ENCODE measurements around the gene BMPER. TPM values are rescaled to one million over a fixed set of nuclear protein-coding genes. Genes with fewer than 3 reads are reported as not detected.

BMPER gene
- total and polyA plus RNA-seq, 3 experiments from 2014 or later: not detected

DNA sequence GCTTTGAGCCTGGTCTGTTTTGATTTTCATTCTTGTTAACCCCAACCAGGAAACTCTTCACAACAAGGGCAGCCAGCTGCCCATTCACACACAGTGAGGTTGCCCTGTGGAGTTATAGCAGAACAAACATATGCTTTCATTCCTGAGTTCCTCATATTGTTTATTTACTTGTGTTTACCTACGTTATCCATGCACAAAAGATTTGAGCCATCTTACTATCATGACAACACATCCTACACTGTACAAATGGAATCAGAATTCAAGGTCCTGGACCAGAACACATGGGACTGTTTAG lies 21.7 kb upstream of the BMPER start:
- H3K27me3 ChIP-seq (ENCODE audit: insufficient read depth, low read length, poor library complexity, severe bottlenecking): no peaks in the 10 kb centered on the region
- no peak for DNase-seq
- Mint-ChIP-seq H3K27me3 (peaks cover 0 to 25% of the 10 kb centered on the region in 2 donors), H3K27ac (no peak overlapping the region), H3K36me3 (peaks cover 0 to 3% (median 0%) of the 10 kb centered on the region in 3 donors), H3K4me1 (no peaks in the 10 kb centered on the region), H3K4me3 (no peak overlapping the region), H3K9me3 (peaks cover 0 to 2% (median 0%) of the 10 kb centered on the region in 5 donors)
- H3K36me3 ChIP-seq (ENCODE audit: insufficient read depth, low read length): no peaks in the 10 kb centered on the region
- CTCF ChIA-PET: no interaction called here
- POLR2A ChIA-PET: no interaction called here
- H3K9me3 ChIP-seq (ENCODE audit: low read length): no peaks in the 10 kb centered on the region
- no peak overlapping the region for H3K4me3 ChIP-seq (ENCODE audit: low read length)
- H3K4me1 ChIP-seq (ENCODE audit: insufficient read depth, low read length): no peaks in the 10 kb centered on the region
- H3K27ac ChIP-seq (ENCODE audit: low read depth, low read length): no peak overlapping the region

GRCh38 chr7:33885290-33886148 lies 19.8 kb upstream of the BMPER start:
- DNase-seq: no peak
- ChIA-PET CTCF (interaction anchor here (2.3 kb wide), 1 partner anchor 10 kb away, joined by 7 read pairs; no protein-coding TSS in a partner anchor), POLR2A (no interaction called here)
- H3K9me3 Mint-ChIP-seq: peaks cover 0 to 2% (median 0%) of the 10 kb centered on the region in 5 donors
- H3K4me3 ChIP-seq (ENCODE audit: low read length): no peak overlapping the region
- no peak overlapping the region for H3K27ac ChIP-seq (ENCODE audit: low read depth, low read length)
- H3K4me3 Mint-ChIP-seq: no peak overlapping the region
- no peaks in the 10 kb centered on the region for H3K27me3 ChIP-seq (ENCODE audit: insufficient read depth, low read length, poor library complexity, severe bottlenecking)
- H3K36me3 Mint-ChIP-seq: peaks cover 0 to under 1% (median 0%) of the 10 kb centered on the region in 3 donors
- H3K9me3 ChIP-seq (ENCODE audit: low read length): no peaks in the 10 kb centered on the region
- H3K27me3 Mint-ChIP-seq: peaks cover 0 to 33% of the 10 kb centered on the region in 2 donors
- H3K27ac Mint-ChIP-seq: peak overlapping the region in 1 of 8 donors; percentile 65
- no peaks in the 10 kb centered on the region for H3K36me3 ChIP-seq (ENCODE audit: insufficient read depth, low read length)
- H3K4me1 ChIP-seq (ENCODE audit: insufficient read depth, low read length): no peaks in the 10 kb centered on the region
- H3K4me1 Mint-ChIP-seq: no peaks in the 10 kb centered on the region

- Mint-ChIP-seq H3K4me1 (no peaks in the 10 kb centered on the region), H3K27me3 (peaks cover 2 to 33% of the 10 kb centered on the region in 2 donors), H3K9me3 (peaks cover 0 to 2% (median 0%) of the 10 kb centered on the region in 5 donors), H3K36me3 (no peaks in the 10 kb centered on the region), H3K4me3 (no peak overlapping the region), H3K27ac (no peak overlapping the region)
- Histone ChIP-seq H3K27me3 (ENCODE audit: insufficient read depth, low read length, poor library complexity, severe bottlenecking) (no peaks in the 10 kb centered on the region), H3K9me3 (ENCODE audit: low read length) (no peaks in the 10 kb centered on the region), H3K4me3 (ENCODE audit: low read length) (no peak overlapping the region), H3K4me1 (ENCODE audit: insufficient read depth, low read length) (no peaks in the 10 kb centered on the region), H3K27ac (ENCODE audit: low read depth, low read length) (no peak overlapping the region), H3K36me3 (ENCODE audit: insufficient read depth, low read length) (no peaks in the 10 kb centered on the region)
- ChIA-PET CTCF (interaction anchor here (2.3 kb wide), 1 partner anchor 9 kb away, joined by 7 read pairs; no protein-coding TSS in a partner anchor), POLR2A (no interaction called here)
- no peak for DNase-seq
Measured at GRCh38 chr7:33886149-33886623, 19.2 kb upstream of the BMPER start.

GRCh38 chr7:33887266-33887975 lies 17.9 kb upstream of the BMPER start:
- POLR2A ChIA-PET: no interaction called here
- Histone ChIP-seq H3K4me1 (ENCODE audit: insufficient read depth, low read length) (no peaks in the 10 kb centered on the region), H3K27ac (ENCODE audit: low read depth, low read length) (no peak overlapping the region), H3K27me3 (ENCODE audit: insufficient read depth, low read length, poor library complexity, severe bottlenecking) (no peaks in the 10 kb centered on the region), H3K9me3 (ENCODE audit: low read length) (no peaks in the 10 kb centered on the region), H3K36me3 (ENCODE audit: insufficient read depth, low read length) (no peaks in the 10 kb centered on the region), H3K4me3 (ENCODE audit: low read length) (no peak overlapping the region)
- CTCF ChIA-PET: no interaction called here
- no peak overlapping the region for H3K27ac Mint-ChIP-seq
- H3K4me1 Mint-ChIP-seq: no peaks in the 10 kb centered on the region
- H3K36me3 Mint-ChIP-seq: no peaks in the 10 kb centered on the region
- peaks cover 5 to 32% of the 10 kb centered on the region in 2 donors for H3K27me3 Mint-ChIP-seq
- H3K4me3 Mint-ChIP-seq: no peak overlapping the region
- no peak for DNase-seq
- peaks cover 0 to 2% (median 0%) of the 10 kb centered on the region in 5 donors for H3K9me3 Mint-ChIP-seq

DNA sequence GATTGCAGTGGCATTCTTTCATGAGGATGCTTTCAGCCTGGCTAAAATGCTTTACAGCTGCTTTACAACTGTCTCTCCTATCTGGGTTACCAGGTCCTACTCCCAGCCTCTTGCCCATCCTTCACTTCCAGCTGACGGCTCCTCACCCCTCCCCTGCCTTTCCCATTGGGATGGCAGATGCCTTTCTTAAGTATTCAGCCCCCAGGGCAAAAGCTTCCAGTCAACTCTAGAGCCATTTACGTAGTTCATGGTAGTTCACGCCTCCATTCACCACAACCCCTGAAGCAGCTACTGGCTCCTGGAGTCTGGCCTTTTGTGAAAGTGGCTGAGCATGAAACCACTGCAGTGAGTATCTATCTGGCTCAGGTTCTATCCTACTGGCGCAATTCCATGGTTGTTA lies 17.2 kb upstream of the BMPER start:
- no peak for DNase-seq
- H3K9me3 Mint-ChIP-seq: peaks cover 0 to 2% (median 0%) of the 10 kb centered on the region in 5 donors
- H3K27me3 Mint-ChIP-seq: peaks cover 9 to 39% of the 10 kb centered on the region in 2 donors
- Histone ChIP-seq H3K36me3 (ENCODE audit: insufficient read depth, low read length) (no peaks in the 10 kb centered on the region), H3K27me3 (ENCODE audit: insufficient read depth, low read length, poor library complexity, severe bottlenecking) (no peaks in the 10 kb centered on the region), H3K9me3 (ENCODE audit: low read length) (no peaks in the 10 kb centered on the region), H3K4me3 (ENCODE audit: low read length) (no peak overlapping the region), H3K27ac (ENCODE audit: low read depth, low read length) (no peak overlapping the region), H3K4me1 (ENCODE audit: insufficient read depth, low read length) (no peaks in the 10 kb centered on the region)
- ChIA-PET POLR2A (no interaction called here), CTCF (no interaction called here)
- H3K27ac Mint-ChIP-seq: no peak overlapping the region
- H3K4me3 Mint-ChIP-seq: no peak overlapping the region
- no peaks in the 10 kb centered on the region for H3K36me3 Mint-ChIP-seq
- H3K4me1 Mint-ChIP-seq: no peaks in the 10 kb centered on the region

DNA sequence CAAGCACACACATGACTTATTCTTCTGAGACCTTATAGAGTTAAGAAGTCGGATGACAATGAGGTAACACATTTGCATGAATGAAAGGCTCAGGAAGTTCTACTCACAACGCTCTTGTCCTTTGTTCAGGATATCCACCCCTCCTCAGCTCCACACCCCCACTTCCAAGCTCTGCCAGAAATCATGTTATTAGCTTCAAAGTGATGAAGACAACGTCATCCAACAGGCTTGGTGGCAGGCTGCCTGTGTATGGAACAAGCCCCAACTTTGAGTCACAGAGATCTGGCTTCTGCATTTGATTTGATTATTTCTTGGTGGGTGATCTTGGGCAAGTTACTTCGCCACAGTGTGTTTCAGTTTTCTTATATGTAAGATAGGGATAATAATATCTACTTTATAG lies 12.4 kb upstream of the BMPER start:
- Mint-ChIP-seq H3K27ac (no peak overlapping the region), H3K27me3 (peaks cover 12 to 57% of the 10 kb centered on the region in 2 donors), H3K4me1 (peaks cover 2 to 6% (median 3%) of the 10 kb centered on the region in 3 donors), H3K4me3 (no peak overlapping the region), H3K36me3 (no peaks in the 10 kb centered on the region), H3K9me3 (peaks cover 0 to 2% (median 0%) of the 10 kb centered on the region in 5 donors)
- ChIA-PET CTCF (no interaction called here), POLR2A (no interaction called here)
- Histone ChIP-seq H3K4me1 (ENCODE audit: insufficient read depth, low read length) (no peaks in the 10 kb centered on the region), H3K27me3 (ENCODE audit: insufficient read depth, low read length, poor library complexity, severe bottlenecking) (no peaks in the 10 kb centered on the region), H3K36me3 (ENCODE audit: insufficient read depth, low read length) (no peaks in the 10 kb centered on the region), H3K4me3 (ENCODE audit: low read length) (no peak overlapping the region), H3K27ac (ENCODE audit: low read depth, low read length) (no peak overlapping the region), H3K9me3 (ENCODE audit: low read length) (no peaks in the 10 kb centered on the region)
- DNase-seq: no peak

DNA sequence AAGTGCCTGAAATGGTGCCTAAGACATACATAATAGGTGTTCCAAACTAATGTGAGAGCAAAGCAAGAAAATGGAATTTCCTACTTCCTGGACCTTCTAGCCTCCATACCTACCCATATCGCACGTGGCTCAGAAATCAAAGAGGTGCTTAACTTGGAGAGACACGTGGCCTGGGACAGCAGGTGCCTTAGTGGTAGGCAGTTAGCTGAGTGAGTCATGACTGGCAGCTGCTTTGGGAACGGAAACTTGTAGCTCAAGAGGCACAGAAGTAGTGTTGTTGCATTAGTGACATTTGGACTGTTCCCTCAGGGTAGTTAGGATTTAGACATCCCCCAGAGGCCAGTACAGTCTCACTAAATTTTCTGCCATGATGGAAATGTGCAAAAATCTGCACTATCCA lies 12.0 kb upstream of the BMPER start:
- no peaks in the 10 kb centered on the region for H3K9me3 ChIP-seq (ENCODE audit: low read length)
- CTCF ChIA-PET: no interaction called here

More for the DNA sequence above, 12.0 kb upstream of the BMPER start:
- Mint-ChIP-seq H3K36me3 (no peaks in the 10 kb centered on the region), H3K9me3 (peaks cover 0 to 2% (median 0%) of the 10 kb centered on the region in 5 donors), H3K27me3 (peaks cover 12 to 60% of the 10 kb centered on the region in 2 donors), H3K4me3 (no peak overlapping the region), H3K27ac (no peak overlapping the region), H3K4me1 (peaks cover 2 to 6% (median 3%) of the 10 kb centered on the region in 3 donors)
- Histone ChIP-seq H3K4me3 (ENCODE audit: low read length) (no peak overlapping the region), H3K4me1 (ENCODE audit: insufficient read depth, low read length) (no peaks in the 10 kb centered on the region), H3K27ac (ENCODE audit: low read depth, low read length) (no peak overlapping the region), H3K36me3 (ENCODE audit: insufficient read depth, low read length) (no peaks in the 10 kb centered on the region), H3K27me3 (ENCODE audit: insufficient read depth, low read length, poor library complexity, severe bottlenecking) (no peaks in the 10 kb centered on the region)
- no peak for DNase-seq
- POLR2A ChIA-PET: no interaction called here
